HG03342 (cell line): ENCODE data around the gene CTAGE6.
"Not testable (repeated sequence)": the region's sequence is repeated elsewhere in the genome, so short reads cannot be mapped to it uniquely, and the experiment has no call there.

Experiments
- ATAC-seq: cut with Tn5 transposase; IDR thresholded peaks from one replicate; pipeline ENCODE4 v1.9.1; 2021; ENCODE audit warnings: mild to moderate bottlenecking, moderate library complexity; ENCODE audit not compliant: unreplicated experiment

CTAGE6 gene

GRCh38 chr7:143715543-143716193, 41.8 kb downstream of the CTAGE6 start:
- not testable (repeated sequence) for ATAC-seq

- ATAC-seq, result not testable (repeated sequence)
Measured at GRCh38 chr7:143714581-143715454, 42.7 kb downstream of the CTAGE6 start.

- not testable (repeated sequence) for ATAC-seq
Measured at GRCh38 chr7:143712381-143712780, 45.1 kb downstream of the CTAGE6 start.

GRCh38 chr7:143711727-143712324, 45.7 kb downstream of the CTAGE6 start:
- not testable (repeated sequence) for ATAC-seq

DNA sequence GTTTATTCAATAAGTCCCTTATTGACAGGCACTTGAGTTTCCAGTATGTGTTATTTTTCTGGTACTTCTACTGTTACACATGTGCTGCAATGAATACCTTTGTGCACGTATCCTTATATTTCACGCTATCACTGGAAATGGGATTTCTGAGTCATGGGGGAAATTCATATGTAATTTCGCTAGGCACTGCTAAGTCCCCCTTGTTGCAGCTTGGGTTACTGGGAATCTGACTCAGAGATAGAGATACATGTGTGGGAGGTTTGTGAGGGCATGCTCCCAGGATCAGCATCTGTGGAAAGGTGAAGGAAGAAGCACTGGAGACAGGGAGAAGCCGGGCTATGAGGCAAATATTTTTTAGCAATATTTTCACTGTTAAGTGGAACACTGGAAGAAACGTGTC, 47.6 kb downstream of the CTAGE6 start:
- ATAC-seq, result not testable (repeated sequence)
